Raji (cell line): ENCODE data around the gene RNF213.

ENCODE experiments used
- POLR2A ChIP-seq: IDR thresholded peaks from 2 replicates; pipeline ENCODE4 v1.6.1; 2011; ENCODE audit warnings: low read depth, low read length, control low read depth; ENCODE audit not compliant: insufficient read depth

Gene RNF213

DNA sequence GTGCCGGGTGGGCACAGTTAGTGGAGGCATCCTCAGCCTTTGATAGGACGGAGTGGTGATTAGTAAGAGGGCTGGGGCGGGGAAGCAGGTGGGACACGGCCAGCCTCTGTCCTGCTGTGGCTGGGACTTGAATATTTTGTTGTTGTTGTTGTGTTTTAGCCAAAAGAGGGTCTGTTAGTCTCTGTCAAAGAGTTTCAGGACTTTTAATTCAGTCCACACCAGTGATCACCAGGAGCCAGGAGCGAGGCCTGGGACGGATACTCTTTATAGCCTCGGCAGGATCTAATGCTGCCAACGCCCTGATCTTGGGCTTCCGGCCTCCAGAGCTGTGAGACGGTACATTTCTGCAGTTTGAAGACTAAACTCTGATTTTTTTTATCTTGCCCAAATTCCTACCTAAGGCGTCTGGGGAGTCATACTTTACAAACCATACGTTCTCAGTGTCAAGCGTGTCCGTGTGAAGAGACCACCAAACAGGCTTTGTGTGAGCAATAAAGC, 2.9 kb upstream of the RNF213 start:
- TF ChIP-seq POLR2A = no peak

DNA sequence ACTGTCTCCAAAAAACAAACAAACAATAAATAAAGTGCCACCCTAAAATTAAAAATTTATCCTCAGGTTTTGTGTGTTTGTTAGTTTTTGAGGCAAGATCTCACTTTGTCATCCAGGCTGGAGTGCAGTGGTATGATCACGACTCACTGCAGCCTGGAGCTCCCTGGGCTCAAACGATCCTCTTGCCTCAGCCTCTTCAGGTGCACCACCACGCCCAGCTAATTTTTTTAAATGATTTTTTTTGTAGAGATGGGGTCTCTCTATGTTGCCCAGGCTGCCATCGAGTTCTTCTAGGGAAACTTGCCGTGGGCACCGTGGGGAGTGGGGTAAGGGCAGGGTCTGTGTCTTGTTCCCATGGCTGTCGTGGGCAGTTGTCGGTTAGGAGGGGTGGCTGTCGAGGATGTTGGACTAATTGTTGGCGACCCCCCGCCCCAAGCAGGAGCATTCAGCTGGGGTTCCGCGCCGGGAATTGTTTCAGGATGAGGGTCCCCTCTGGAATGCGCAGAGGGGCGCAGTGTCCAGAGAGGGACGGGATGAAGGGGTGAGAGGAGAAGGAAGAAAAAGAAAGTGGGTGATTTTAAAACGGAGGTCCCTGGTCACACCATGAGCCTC, 1.1 kb upstream of the RNF213 start:
- no peak for TF ChIP-seq POLR2A

DNA sequence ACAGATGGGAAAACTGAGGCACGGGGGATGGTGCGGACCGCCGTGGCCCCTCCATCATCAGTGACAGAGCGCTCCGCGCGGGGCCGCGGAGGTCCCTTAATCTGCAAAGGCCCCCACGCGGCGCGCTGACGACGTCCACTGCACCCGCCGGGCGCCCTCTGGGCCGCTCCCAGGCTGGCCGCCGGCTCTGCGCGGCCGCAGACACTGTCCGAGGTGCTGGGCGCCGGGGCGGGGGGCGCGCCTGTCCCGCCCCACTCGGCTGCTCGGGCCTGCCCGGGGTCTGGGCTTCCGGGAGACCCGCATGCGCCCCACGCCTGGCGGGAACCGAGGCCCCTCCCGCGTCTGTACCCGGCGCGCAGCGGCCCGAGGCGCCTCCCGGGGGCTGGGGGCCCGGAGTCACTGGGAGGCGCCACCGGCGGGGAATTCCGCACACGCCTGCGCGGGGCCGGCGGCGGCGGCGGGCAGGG, 550 bp upstream of the RNF213 start:
- TF ChIP-seq POLR2A = no peak; the same call in 1 of the 2 replicates

DNA sequence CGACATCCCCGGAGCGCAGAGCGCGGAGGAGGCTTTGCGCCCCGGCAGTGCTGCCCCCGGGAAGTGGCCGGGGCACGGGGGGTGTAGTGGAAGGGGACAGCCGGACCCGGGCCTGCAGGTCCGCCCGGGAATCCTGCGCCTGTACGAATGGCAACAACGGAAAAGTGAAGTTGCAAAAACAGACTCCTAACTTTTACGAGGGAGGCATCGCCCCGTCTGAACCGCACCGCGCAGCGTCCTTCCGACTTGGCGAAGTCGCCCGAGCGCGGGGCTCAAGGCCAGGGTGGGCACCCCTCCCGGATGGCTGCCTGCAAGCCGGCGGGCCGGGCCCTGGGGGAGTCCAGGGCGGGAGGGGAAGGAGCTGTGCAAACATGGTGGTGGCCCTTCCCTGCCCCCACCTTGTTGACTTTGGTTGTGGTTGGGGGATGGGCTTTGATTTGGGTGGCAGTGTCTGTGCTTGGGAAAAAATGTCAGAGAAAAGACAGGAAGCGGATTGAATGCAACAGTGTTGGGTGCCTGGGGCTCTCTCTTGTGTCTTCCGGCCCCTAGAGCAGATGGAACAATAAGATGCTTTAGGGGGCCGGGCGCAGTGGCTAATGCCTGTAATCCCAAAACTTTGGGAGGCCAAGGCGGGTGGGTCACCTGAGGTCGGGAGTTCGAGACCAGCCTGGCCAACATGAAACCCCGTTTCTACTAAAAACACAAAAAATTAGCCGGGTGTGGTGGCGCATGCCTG, 675 bp downstream of the RNF213 start:
- peak; percentile 17; the same call in 1 of the 2 replicates for TF ChIP-seq POLR2A

DNA sequence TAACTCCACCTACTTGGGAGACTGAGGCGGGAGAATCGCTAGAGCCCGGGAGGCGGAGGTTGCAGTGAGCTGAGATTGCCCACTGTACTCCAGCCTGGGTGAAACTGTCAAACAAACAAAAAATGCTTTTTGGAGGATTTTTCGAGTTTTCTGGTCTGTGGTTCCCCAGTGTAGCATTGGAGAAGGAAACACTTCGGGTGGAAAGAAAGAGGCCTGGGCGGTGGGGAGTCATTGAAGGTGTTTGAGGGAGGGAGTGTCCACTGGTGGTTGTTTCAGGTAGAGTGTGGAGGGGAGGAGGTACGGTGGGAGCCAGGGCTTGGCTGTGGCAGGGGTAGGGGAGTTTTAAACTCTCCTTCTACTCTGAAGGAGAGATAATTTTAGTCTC, 1.2 kb downstream of the RNF213 start:
- no peak for TF ChIP-seq POLR2A

DNA sequence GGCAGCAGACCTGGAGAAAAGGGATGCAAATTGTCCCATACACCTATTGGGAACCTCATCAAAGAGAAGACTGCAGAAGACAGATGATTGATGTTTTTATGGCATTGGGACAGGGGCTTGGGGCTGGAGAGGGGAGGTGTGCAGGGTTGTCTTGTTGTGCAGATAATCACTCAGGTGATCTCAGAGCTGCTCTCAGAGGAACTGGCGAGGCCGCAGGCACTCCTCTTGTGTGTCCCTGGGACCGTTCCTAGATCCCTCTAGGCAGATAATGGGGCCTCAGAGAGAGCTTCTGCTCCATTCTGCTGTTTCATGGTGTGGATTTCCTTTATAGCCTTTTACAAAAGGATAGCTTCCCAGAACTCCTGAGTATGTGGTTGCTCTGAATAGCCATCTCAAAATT, 1.6 kb downstream of the RNF213 start:
- TF ChIP-seq POLR2A = no peak

DNA sequence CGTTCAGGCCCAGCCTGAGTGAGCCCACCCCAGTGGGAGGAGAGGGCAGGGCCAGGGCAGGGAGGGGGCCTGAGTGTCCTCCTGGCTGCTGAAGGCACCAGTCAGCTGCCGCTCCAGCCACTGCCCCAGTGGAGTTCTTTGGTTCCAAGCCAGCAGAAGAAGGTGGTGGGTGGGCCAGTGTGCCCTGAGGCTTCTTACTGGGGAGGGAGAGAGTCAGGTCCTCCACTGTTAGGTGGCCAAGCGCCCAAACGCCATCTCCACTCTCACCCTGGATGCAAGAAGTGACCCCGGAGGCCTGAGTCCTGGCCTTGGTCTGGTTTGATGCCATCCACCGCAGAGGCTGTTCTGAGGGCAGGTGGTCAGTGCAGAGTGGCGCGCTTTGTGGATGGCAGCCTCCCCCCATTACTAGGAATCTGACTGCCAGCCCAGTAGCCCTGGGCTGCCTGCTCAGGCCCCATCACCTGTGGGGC, 2.2 kb downstream of the RNF213 start:
- no peak for TF ChIP-seq POLR2A

DNA sequence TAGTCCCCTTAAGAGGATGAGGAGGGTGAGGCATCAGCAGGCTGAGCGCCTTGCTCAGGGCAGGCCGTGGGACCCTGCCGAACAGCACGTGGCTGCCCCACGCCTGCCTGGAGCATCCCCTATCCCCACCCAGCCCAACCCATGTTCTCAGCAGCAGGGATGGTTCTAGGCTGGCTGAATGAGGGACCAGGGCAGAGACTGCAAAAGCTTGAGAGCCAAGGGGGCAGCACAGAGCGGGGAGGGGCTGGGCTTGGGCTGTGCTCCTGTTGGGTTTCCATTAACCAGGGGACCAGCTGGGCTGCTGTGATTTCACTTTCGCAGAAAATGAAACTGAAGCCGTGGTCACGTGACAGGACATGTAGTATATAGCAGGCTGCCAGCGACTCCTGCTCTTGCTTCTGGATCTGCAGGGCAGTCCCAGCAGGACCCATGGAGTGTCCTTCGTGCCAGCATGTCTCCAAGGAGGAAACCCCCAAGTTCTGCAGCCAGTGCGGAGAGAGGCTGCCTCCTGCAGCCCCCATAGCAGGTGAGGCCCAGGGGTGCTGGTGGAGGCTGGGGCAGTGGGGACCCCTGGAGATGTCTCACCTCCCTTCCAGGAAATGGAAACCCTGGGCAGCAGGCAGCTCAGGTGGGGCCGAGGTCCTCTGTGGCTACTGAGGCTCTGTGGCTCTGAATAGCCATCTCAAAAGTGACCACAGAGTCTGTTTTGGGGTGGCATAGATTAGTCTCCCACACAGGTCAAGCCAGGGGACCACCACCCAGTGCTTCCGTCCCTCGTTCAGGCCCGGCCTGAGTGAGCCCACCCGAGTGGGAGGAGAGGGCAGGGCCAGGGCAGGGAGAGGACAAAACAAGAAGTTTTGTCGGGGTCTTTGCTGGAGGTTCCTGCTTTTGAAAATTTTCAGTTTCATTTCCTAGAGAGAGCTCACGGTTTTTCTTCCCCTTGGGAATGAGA, 2.9 kb downstream of the RNF213 start:
- peak; percentile 74 for TF ChIP-seq POLR2A

DNA sequence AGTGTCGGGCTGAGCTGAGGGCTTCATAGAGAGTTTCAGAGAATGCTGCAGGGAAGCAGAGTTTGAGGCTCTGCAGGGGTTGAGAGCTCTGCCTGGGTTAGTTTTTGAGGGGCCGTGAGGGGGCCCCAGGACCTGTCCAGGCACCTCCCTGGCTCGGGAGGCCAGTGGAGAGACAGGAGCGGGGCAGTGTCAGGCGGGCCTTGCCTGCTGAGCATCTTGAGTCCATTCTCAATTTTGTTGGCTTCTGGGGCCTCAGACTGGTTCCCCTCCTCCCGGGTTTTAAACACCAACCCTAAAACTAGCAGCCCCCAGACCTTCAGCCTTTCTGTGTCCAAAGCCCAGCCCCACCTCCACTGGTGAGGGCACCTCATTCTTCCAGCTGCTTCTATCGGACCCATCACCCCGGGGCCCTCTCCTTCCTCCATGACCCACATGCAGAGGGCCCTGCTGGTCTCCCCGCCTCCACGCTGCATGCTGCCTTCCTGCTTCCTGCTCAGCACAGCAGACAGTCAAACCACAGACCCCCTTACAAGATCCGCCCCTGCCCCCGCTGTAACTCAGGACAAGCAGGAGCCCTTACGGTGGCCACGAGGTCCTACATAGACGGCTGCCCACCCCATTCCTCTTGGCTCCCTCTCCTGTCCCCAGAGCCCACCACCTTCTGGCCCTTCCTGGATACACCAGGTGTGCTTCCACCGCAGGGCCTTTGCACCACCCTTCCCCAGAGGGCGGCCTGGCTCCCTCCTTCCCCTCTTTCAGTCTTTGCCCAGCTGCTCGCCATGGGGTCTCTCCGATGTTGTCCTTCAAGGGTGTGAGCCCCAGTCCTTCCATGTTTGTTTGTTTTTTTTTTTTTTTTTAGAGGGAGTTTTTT, 3.8 kb downstream of the RNF213 start:
- TF ChIP-seq POLR2A = no peak

DNA sequence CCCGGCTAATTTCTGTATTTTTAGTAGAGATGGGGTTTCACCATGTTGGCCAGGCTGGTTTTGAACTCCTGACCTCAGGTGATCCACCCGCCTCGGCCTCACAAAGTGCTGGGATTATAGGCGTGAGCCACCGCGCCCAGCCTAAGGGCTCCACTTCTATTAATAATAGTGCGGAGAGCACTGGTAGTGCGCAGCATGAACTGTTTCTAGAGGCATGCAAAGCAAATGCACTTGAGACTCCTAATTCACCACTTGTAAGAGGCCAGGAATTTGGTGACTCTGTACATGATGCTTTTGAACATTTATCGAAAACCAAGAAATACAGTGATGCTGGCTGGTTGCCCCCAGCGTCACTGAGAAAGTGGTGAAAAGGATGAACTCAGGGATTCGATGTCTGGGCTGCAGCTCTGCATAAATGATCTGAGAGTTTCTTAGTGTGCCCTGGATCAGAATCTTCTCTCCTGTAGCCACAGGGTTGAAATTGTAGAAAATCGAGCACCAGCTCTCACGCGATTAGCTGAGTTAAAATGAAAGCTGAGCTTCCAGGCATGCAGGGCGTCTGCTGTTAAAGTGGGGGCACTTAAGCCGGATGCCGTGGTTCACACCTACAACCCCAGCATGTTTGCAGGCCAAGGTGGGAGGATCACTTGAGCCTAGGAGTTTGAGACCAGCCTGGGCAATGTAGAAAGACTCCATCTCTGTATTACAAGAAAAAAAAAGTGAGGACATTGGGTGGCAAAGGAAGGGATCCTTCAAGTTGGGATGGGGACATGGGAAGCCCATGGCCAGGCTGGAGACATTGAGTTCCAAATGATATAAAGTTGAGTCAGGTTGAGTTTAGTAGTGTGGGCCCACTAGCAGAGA, 4.8 kb downstream of the RNF213 start:
- no peak for TF ChIP-seq POLR2A

DNA sequence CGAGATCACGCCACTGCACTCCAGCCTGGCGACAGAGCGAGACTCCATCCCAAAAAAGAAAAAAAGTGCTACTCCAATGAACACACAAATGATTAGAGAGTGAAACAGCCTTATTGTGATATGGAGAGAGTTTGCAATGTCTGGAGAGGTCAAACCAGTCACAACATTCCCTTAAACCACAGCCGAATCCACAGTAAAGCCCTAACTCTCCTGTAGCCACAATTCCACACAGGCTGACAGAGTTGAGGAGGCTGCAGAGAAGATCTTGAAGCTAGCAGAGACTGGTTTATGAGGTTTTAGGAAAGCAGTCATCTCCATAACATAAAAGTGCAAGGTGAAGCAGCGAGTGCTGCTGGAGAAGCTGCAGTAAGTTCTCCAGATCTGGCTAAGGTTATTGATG, 6.7 kb downstream of the RNF213 start:
- no peak for TF ChIP-seq POLR2A

DNA sequence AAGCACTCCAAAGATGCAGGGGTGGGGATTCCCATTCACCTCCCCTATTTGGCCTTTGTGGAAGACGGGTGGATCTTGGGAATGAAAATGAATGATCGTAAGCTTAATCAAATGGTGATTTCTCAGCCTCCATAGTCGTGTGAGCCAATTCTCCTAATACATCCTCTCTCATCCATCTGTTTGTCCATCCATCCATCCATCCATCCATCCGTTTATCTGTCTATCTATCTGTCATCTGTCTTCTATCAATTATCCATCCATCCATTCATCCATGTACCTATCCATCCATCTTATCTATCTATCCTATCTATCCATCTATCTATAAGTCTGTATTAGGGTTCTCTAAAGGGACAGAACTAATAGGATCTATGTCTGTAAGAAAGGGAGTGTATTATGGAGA, 7.8 kb downstream of the RNF213 start:
- no peak for TF ChIP-seq POLR2A

DNA sequence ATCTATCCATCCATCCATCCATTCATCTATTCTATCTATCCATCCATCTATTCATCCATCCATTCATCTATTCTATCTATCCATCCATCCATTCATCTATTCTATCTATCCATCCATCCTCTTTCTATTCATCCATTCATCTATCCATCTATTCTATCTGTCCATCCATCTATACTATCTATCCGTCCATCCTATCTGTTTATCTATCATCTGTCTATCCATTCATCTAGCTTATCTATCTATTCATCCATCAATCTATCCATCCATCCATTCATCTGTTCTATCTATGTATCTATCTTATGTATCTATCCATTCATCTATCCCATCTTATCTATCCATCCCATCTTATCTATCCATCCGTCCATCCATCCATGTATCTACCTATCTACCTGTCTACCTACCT, 8.8 kb downstream of the RNF213 start:
- TF ChIP-seq POLR2A = no peak
